Ovary (tissue), 9 donors: Measurements from ENCODE around the gene MYBPC3. TPM values are rescaled to one million over a fixed set of nuclear protein-coding genes. Genes with fewer than 3 reads are reported as not detected.

Experiments used
- DNase-seq, 5 donors: peaks; one replicate each; pipeline ENCODE4 v3.0.0-alpha.2; 2019 to 2020
- H3K27ac ChIP-seq, 2 donors: fragments of 200-600 bp; one replicate each; pipeline versions ENCODE4 v1.5.1 to v1.8.0; 2019 to 2022
- H3K27me3 ChIP-seq: fragments of 200-600 bp; one replicate; pipeline ENCODE4 v1.8.0; 2022
- H3K36me3 ChIP-seq: fragments of 200-600 bp; sonication (generic); one replicate; pipeline ENCODE4 v1.5.1; 2019
- H3K4me1 ChIP-seq: one replicate; pipeline ENCODE4 v1.8.1; 2013; ENCODE audit warnings: mild to moderate bottlenecking, moderate library complexity; ENCODE audit not compliant: insufficient read depth
- H3K4me3 ChIP-seq: fragments of 200-600 bp; sonication (generic); one replicate; pipeline ENCODE4 v1.5.1; 2017
- H3K9me3 ChIP-seq, 2 donors: fragments of 200-600 bp in 1 of 2; sonication (generic) in 1 of 2; one replicate each; pipeline versions ENCODE4 v1.5.1 to v1.8.1; 2013 to 2019; ENCODE audit warnings: mild to moderate bottlenecking in 1 of 2, moderate library complexity in 1 of 2
- EP300 ChIP-seq: sonication (generic); formaldehyde crosslinking; IDR thresholded peaks from one replicate; pipeline ENCODE4 v1.6.1; 2017; ENCODE audit warnings: antibody characterized with exemption
- POLR2A ChIP-seq: fragments of 450-650 bp; IDR thresholded peaks from one replicate; pipeline ENCODE4 v1.6.1; 2017; ENCODE audit warnings: antibody characterized with exemption, mild to moderate bottlenecking, moderate library complexity
- WGBS, 3 donors: extraction: QIAGEN DNeasy Blood & Tissue Kit in 1 of 3; methylation state at CpG; one replicate each; pipeline versions ENCODE4 v1.1.5 to v1.1.7; 2013 to 2017; 5-methylcytosine and 5-hydroxymethylcytosine counted together
- intact Hi-C, 4 donors: fragments of 100-400 bp; cut with DNase I; formaldehyde crosslinking; loops; one replicate each; pipeline versions ENCODE4 v1.11.0 to v1.15.1; 2022 to 2023
- polyA plus RNA-seq, 2 donors: library from polyadenylated mRNA; stranded (reverse); fragments of 200-250 nt in 1 of 2; fragments of 350-450 nt in 1 of 2; fragmentation: Illumina TruSeq in 1 of 2; extraction: RNeasy Lipid Tissue Mini Kit (QIAGEN cat#74804) in 1 of 2; gene quantifications; one replicate each; pipeline ENCODE4 v1.2.3, GENCODE V29; 2013 to 2014
- total RNA-seq, 7 donors: library from RNA; depleted of rRNA in 2 of 7; stranded (reverse); fragments of >200 nt in 2 of 7; fragmentation: NEBNext Ultra II Directional in 3 of 7; extraction: Animal tissue kit (Norgen Biotek cat#: 25700) in 3 of 7; gene quantifications; one replicate each; pipeline versions ENCODE4 v1.1.0 to v1.2.4, GENCODE V29; 2016 to 2023
- TF ChIP-seq, protein P1 (sequence below), 3 donors: fragments of 450-650 bp in 2 of 3; fragments of 200-600 bp in 1 of 3; IDR thresholded peaks; one replicate each; pipeline versions ENCODE4 v1.5.1 to v1.8.0; 2016 to 2022; ENCODE audit warnings: antibody characterized with exemption in 3 of 3, mild to moderate bottlenecking in 1 of 3
- donor health status: DM: no; HTN: no; CAD: no; lungs with moderate emphysema.
- donor health status: DM: no; HTN: no; CAD: no.
- donor health status: Bipolar disorder and iron deficiency.
- donor health status: DM: yes; HTN: yes; CAD: no.
- donor health status: DM: no; HTN: no; CAD: no.
- donor health status: DM: yes; HTN: yes; CAD: no.

The MYBPC3 gene
- total and polyA plus RNA-seq, 9 donors: 0.05 to 0.40 (median 0.22) TPM; not detected in 4

DNA sequence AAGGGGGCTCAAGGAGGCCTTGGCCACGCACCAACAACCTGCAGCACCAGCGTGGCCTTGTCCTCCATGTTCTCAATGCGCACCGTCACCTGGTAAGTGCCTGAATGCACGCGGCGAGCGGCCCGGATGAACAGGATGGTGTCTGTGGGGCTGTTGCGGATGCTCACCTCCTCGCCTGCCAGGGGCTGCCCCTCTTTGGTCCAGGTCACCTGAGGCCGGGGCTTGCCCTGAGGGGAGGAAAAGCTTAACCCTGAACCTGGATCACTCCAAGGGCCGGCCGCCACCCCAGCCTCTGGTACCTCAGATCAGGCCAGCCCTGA lies 19.0 kb downstream of the MYBPC3 start:
- H3K36me3 ChIP-seq: no peaks in the 10 kb centered on the region
- intact Hi-C loops: no loop called here

DNA sequence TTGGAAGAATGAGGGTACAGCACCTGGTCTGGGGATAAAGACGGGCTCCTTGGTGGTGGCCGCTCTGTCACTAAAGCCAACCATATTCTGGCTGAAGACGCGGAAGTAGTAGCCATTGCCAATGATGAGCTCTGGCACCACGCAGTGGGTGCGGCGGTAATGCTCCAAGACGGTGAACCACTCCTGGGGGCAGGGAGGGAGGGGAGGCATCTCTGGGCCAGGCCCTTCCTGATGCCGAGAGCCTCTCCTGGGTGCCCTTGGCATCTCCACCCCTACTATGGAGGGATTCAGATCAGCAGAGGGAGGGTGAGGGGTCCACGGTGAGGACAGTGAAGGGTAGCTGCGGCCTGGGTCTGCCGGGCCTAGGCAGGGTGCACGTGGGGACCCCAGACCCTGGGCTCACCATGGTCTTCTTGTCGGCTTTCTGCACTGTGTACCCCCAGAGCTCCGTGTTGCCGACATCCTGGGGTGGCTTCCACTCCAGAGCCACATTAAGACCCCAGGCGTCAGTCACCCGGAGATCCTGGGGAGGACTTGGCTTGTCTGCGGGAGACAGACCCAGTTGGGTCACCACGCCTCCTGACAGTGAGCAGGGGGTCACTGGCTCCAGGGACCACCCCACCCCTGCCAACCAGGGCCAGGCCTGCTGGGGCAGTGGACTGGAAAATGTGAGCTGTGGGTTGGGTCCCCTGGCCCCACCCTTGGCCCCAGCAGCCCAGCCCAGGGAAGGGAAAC lies 19.5 kb downstream of the MYBPC3 start:
- TF ChIP-seq EP300 (no peak), POLR2A (no peak)
- TF ChIP-seq, protein P1, sequence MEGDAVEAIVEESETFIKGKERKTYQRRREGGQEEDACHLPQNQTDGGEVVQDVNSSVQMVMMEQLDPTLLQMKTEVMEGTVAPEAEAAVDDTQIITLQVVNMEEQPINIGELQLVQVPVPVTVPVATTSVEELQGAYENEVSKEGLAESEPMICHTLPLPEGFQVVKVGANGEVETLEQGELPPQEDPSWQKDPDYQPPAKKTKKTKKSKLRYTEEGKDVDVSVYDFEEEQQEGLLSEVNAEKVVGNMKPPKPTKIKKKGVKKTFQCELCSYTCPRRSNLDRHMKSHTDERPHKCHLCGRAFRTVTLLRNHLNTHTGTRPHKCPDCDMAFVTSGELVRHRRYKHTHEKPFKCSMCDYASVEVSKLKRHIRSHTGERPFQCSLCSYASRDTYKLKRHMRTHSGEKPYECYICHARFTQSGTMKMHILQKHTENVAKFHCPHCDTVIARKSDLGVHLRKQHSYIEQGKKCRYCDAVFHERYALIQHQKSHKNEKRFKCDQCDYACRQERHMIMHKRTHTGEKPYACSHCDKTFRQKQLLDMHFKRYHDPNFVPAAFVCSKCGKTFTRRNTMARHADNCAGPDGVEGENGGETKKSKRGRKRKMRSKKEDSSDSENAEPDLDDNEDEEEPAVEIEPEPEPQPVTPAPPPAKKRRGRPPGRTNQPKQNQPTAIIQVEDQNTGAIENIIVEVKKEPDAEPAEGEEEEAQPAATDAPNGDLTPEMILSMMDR (IDR thresholded peaks at IDR 0.05): no peak
- no peaks in the 10 kb centered on the region for H3K36me3 ChIP-seq
- intact Hi-C loops: no loop called here
- H3K4me1 ChIP-seq: no peaks in the 10 kb centered on the region
- H3K4me3 ChIP-seq: no peak overlapping the region
- no peak for DNase-seq
- WGBS, 3 donors: 89 to 92% (median 91%) methylated on average over 20 of the region's 20 CpGs
- H3K9me3 ChIP-seq: no peaks in the 10 kb centered on the region
- H3K27me3 ChIP-seq: no peaks in the 10 kb centered on the region
- H3K27ac ChIP-seq: no peak overlapping the region

More for the DNA sequence above, 19.0 kb downstream of the MYBPC3 start:
- Histone ChIP-seq H3K4me3 (no peak overlapping the region), H3K27me3 (no peaks in the 10 kb centered on the region), H3K27ac (no peak overlapping the region), H3K9me3 (no peaks in the 10 kb centered on the region), H3K4me1 (no peaks in the 10 kb centered on the region)
- DNase-seq: no peak
- TF ChIP-seq POLR2A (no peak), EP300 (no peak)
- TF ChIP-seq, protein P1 (IDR thresholded peaks at IDR 0.05): no peak
- WGBS, 3 donors: 88 to 93% (median 88%) methylated on average over 14 of the region's 14 CpGs

DNA sequence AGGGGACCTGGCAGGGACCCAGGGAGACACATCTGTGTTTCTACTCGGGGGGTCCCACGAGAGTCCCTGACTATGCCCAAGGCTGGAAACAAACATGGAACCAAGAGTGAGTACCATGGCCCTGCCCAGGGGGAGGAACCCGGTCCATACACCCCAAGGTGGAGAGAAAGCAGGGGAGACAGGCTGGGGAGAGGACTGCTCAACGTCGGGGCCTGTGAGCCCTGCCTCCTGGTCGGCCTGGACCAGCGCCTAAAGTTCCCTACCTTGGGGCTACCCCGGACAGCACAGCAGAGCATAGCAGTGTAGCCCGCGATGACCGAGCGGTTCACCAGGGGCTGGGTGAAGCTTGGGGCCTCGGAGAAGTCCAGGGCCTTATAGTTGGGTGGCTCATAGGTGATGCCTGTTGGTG lies 20.2 kb downstream of the MYBPC3 start:
- 69 to 75% (median 71%) methylated on average over 13 of the region's 13 CpGs for WGBS, 3 donors
- Histone ChIP-seq H3K4me3 (no peak overlapping the region), H3K27me3 (no peaks in the 10 kb centered on the region), H3K9me3 (no peaks in the 10 kb centered on the region), H3K4me1 (no peaks in the 10 kb centered on the region), H3K27ac (no peak overlapping the region), H3K36me3 (no peaks in the 10 kb centered on the region)
- TF ChIP-seq EP300: no peak
- TF ChIP-seq, protein P1 (IDR thresholded peaks at IDR 0.05): no peak
- no peak for TF ChIP-seq POLR2A
- intact Hi-C loops: no loop called here
- no peak for DNase-seq

DNA sequence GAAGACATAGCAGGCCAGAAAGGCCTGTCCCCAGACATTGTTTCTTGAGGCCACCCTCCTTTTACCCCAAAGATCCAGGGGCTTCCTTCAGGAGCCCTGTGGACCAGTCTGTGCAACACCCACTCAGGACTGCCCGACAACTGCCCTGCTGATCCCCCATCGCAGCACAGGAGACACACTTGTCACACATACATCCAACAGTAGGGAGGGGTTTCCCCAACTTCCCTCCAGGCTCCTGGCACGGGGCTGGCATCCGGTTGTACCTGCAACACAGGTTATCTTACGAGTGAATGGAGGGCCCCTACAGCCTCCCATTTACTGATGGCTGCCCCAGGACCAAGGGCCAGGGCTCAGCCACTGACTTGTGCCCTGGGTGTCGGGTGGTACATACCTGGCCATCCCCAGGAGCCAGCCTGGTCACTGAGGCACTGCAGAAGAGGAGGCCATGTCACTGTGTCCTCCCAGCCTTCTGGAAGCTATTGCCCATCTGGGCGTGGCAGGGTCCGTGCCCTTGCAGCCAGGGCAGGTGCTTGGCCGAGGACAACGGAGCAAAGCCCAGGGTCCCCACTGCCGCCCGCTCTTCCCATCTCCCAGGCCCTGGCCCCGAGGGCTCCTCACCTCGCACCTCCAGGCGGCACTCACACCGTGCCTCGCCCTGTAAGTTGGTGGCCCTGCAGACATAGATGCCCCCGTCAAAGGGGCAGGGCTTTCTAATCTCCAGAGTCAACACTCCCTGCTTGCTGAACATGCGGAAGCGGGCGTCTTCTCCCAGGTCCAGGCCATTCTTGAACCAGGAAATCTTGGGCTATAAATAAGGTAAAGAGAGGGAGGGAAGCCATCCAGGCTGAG lies 20.8 kb downstream of the MYBPC3 start:
- intact Hi-C loops: no loop called here
- DNase-seq: no peak
- Histone ChIP-seq H3K36me3 (no peaks in the 10 kb centered on the region), H3K27me3 (no peaks in the 10 kb centered on the region), H3K4me3 (no peak overlapping the region), H3K27ac (no peak overlapping the region), H3K9me3 (no peaks in the 10 kb centered on the region), H3K4me1 (no peaks in the 10 kb centered on the region)
- 79 to 83% (median 79%) methylated on average over 17 to 21 of the region's 21 CpGs for WGBS, 3 donors
- TF ChIP-seq, protein P1 (IDR thresholded peaks at IDR 0.05): no peak
- TF ChIP-seq POLR2A (no peak), EP300 (no peak)
